Endothelial cell of umbilical vein (primary cell): ENCODE data around the gene RXFP4. TPM values are rescaled to one million over a fixed set of nuclear protein-coding genes. Genes with fewer than 3 reads are reported as not detected.
A peak's percentile ranks its signal among the peaks of the same experiment; 100 is the strongest.

Experiments used
- BruUV-seq: library from RNA; stranded (reverse); fragments of 400-500 nt; replicated peaks from 2 replicates; lab custom pipeline; 2021; lab: Mats Ljungman, UMichigan
- CTCF ChIA-PET: fragments of 300-600, 350-600 bp; sonication (Branson Sonifier 250); formaldehyde crosslinking; loops from one replicate; lab custom pipeline; 2021; ENCODE audit warnings: antibody characterized with exemption, inconsistent platforms; lab: Charles Lee
- POLR2A ChIA-PET: fragments of 300-600, 350-600 bp; sonication (Branson Sonifier 250); formaldehyde crosslinking; loops from one replicate; lab custom pipeline; 2021; ENCODE audit warnings: antibody characterized with exemption, inconsistent platforms; lab: Charles Lee
- DNase-seq: peaks from one replicate; pipeline ENCODE4 v3.0.0-alpha.2; 2011; ENCODE audit warnings: low read depth, low spot score
- FAIRE-seq: peaks from 2 replicates; lab custom pipeline; 2011; peaks lifted over from hg19 to GRCh38; lab: Jason Lieb, UNC
- H2AFZ ChIP-seq: 2 replicates; pipeline ENCODE4 v1.6.0; 2012; ENCODE audit warnings: low read depth, low read length, control low read depth, inconsistent platforms
- H3K27ac ChIP-seq: 2 replicates; pipeline ENCODE4 v1.5.1; 2011; ENCODE audit warnings: low read depth, mild to moderate bottlenecking, control low read depth, low read length, moderate library complexity; ENCODE audit not compliant: insufficient read depth
- H3K27me3 ChIP-seq, 2 experiments: 2 replicates each; pipeline versions ENCODE4 v1.6.0 to v1.6.1; 2011; ENCODE audit warnings: low read length in 2 of 2, mixed read lengths in 1 of 2; ENCODE audit not compliant: control insufficient read depth in 2 of 2, insufficient read depth in 2 of 2
- H3K36me3 ChIP-seq, 2 experiments: 2 replicates in 1 of 2; 3 replicates in 1 of 2; pipeline ENCODE4 v1.5.1; 2011; ENCODE audit warnings: low read length in 2 of 2, mild to moderate bottlenecking in 1 of 2, moderate library complexity in 1 of 2; ENCODE audit not compliant: control insufficient read depth in 2 of 2, insufficient read depth in 2 of 2; ENCODE audit errors: extremely low read depth in 1 of 2
- H3K4me1 ChIP-seq: 3 replicates; pipeline ENCODE4 v1.5.1; 2011; ENCODE audit warnings: mild to moderate bottlenecking, low read length; ENCODE audit not compliant: control insufficient read depth, insufficient read depth; ENCODE audit errors: extremely low read depth
- H3K4me2 ChIP-seq: 2 replicates; pipeline ENCODE4 v1.6.1; 2011; ENCODE audit warnings: low read length, control low read depth, mixed read lengths; ENCODE audit not compliant: insufficient read depth
- H3K4me3 ChIP-seq, 3 experiments: fragments of 200-600 bp in 1 of 3; sonication (generic), shearing (Covaris generic) in 1 of 3; replicated peaks in 1 of 3; 2 replicates each; pipeline ENCODE4 v1.5.1; 2011 to 2016; ENCODE audit warnings: control low read depth in 3 of 3, low read length in 3 of 3, mild to moderate bottlenecking in 2 of 3, inconsistent platforms in 1 of 3, low read depth in 1 of 3, moderate library complexity in 1 of 3; ENCODE audit not compliant: insufficient read depth in 1 of 3
- H3K79me2 ChIP-seq: 2 replicates; pipeline ENCODE4 v1.6.0; 2012; ENCODE audit warnings: low read length, inconsistent platforms; ENCODE audit not compliant: control insufficient read depth, insufficient read depth
- H3K9ac ChIP-seq: replicated peaks from 2 replicates; pipeline ENCODE3; 2011; ENCODE audit warnings: low read length, control low read depth; ENCODE audit not compliant: insufficient read depth; ENCODE audit errors: extremely low read depth
- H3K9me1 ChIP-seq: replicated peaks from 3 replicates; pipeline ENCODE4 v1.6.0; 2011; ENCODE audit warnings: mild to moderate bottlenecking, low read length; ENCODE audit not compliant: control insufficient read depth, insufficient read depth; ENCODE audit errors: extremely low read depth
- H3K9me3 ChIP-seq: replicated peaks from 2 replicates; pipeline ENCODE4 v1.5.1; 2012; ENCODE audit warnings: low read length, inconsistent platforms; ENCODE audit not compliant: control insufficient read depth, insufficient read depth
- H4K20me1 ChIP-seq: replicated peaks from 2 replicates; pipeline ENCODE3; 2011; ENCODE audit warnings: mild to moderate bottlenecking, low read length; ENCODE audit not compliant: control insufficient read depth, insufficient read depth; ENCODE audit errors: extremely low read depth
- CTCF ChIP-seq, 2 donors: IDR thresholded peaks; 1 replicate in 1 of 2; 2 replicates in 1 of 2; pipeline ENCODE4 v1.5.1; 2011; ENCODE audit warnings: low read length in 2 of 2, mild to moderate bottlenecking in 2 of 2, moderate library complexity in 2 of 2, control low read depth in 1 of 2, inconsistent platforms in 1 of 2, low read depth in 1 of 2; ENCODE audit not compliant: insufficient read depth in 1 of 2; ENCODE audit errors: extremely low read depth in 1 of 2
- EZH2 ChIP-seq: IDR thresholded peaks from 2 replicates; pipeline ENCODE4 v1.6.1; 2012; ENCODE audit warnings: borderline replicate concordance, low read depth, mild to moderate bottlenecking, moderate library complexity, low read length, inconsistent platforms; ENCODE audit not compliant: severe bottlenecking
- FOS ChIP-seq: IDR thresholded peaks from 2 replicates; pipeline ENCODE4 v1.6.1; 2011; ENCODE audit warnings: mild to moderate bottlenecking, low read length, moderate library complexity, borderline replicate concordance; ENCODE audit not compliant: insufficient read depth
- GATA2 ChIP-seq: IDR thresholded peaks from 2 replicates; pipeline ENCODE4 v1.7.0; 2011; ENCODE audit warnings: low read depth, mild to moderate bottlenecking, moderate library complexity, mixed read lengths, low read length; ENCODE audit not compliant: insufficient read length, insufficient read depth
- JUN ChIP-seq: IDR thresholded peaks from 2 replicates; pipeline ENCODE4 v1.6.1; 2011; ENCODE audit warnings: borderline replicate concordance, low read depth; ENCODE audit not compliant: insufficient read length, insufficient read depth
- MAX ChIP-seq: IDR thresholded peaks from 2 replicates; pipeline ENCODE4 v1.6.1; 2011; ENCODE audit not compliant: insufficient read depth, insufficient read length
- MYC ChIP-seq: IDR thresholded peaks from one replicate; pipeline ENCODE4 v1.6.1; 2011; ENCODE audit warnings: mild to moderate bottlenecking, low read depth, low read length
- POLR2A ChIP-seq: IDR thresholded peaks from 2 replicates; pipeline ENCODE4 v1.6.1; 2012; ENCODE audit warnings: low read depth, mild to moderate bottlenecking, control low read depth, low read length
- POLR2AphosphoS5 ChIP-seq: IDR thresholded peaks from 2 replicates; pipeline ENCODE4 v1.6.1; 2012; ENCODE audit warnings: low read depth, mild to moderate bottlenecking, control low read depth, low read length, moderate library complexity; ENCODE audit not compliant: insufficient read depth
- dilution Hi-C: fragments of 300-500 bp; cut with MboI; formaldehyde crosslinking; loops from one replicate; pipeline ENCODE4 v1.15.0; 2019; ENCODE audit warnings: low sequenced_read_pairs; ENCODE audit not compliant: extremely low pct_ligation_motif_present
- intact Hi-C: fragments of 100-400 bp; cut with micrococcal nuclease; formaldehyde crosslinking; loops from one replicate; pipeline ENCODE4 v1.10.0; 2022
- polyA plus RNA-seq, 4 experiments: library from polyadenylated mRNA; depleted of rRNA in 3 of 4; stranded (reverse) in 3 of 4; unstranded in 1 of 4; fragments of >200 nt; gene quantifications; 2 replicates each; pipeline versions ENCODE4 v1.2.1 to v1.2.3, GENCODE V29; 2011 to 2012; ENCODE audit warnings: missing spikeins in 1 of 4
- total RNA-seq: library from RNA; stranded (reverse); gene quantifications from 2 replicates; pipeline ENCODE4 v1.2.3, GENCODE V29; 2021

The RXFP4 gene
- total and polyA plus RNA-seq, 2 donors (not counting 3 experiments of a cell fraction or from before 2014, with no cell fraction given): not detected

- dilution Hi-C loops (no loop called here), intact Hi-C loops (no loop called here)
- no peak overlapping the region for H2AFZ ChIP-seq
- no peaks in the 10 kb centered on the region for H3K36me3 ChIP-seq
- no peak overlapping the region for H3K9ac ChIP-seq
- peak overlapping the region; percentile 55 for H3K27ac ChIP-seq
- no peak for DNase-seq
- CTCF ChIA-PET: interaction anchor here (1.3 to 12.1 kb wide), 5 partner anchors 9 to 47 kb away, joined by 4 to 138 read pairs (median 8); partner anchors contain the start of gene KHDC4
- peak; percentile 35 for FAIRE-seq
- H3K79me2 ChIP-seq: peaks cover 43% of the 10 kb centered on the region
- peak overlapping the region; percentile 63 for H3K4me2 ChIP-seq
- TF ChIP-seq EZH2: no peak
- TF ChIP-seq GATA2: no peak
- TF ChIP-seq MYC: no peak
- TF ChIP-seq POLR2AphosphoS5: no peak
- no peak for TF ChIP-seq FOS
- TF ChIP-seq JUN: no peak
- TF ChIP-seq POLR2A: no peak
- no peak for TF ChIP-seq MAX
- TF ChIP-seq CTCF (IDR thresholded peaks at IDR 0.05; ENCODE audit: extremely low read depth in 1 of 2, insufficient read depth in 1 of 2, low read depth in 1 of 2, low read length in 2 of 2): no peak
- no peaks in the 10 kb centered on the region for H3K9me1 ChIP-seq
- BruUV-seq: no TSS peak
- no peaks in the 10 kb centered on the region for H4K20me1 ChIP-seq
- no peaks in the 10 kb centered on the region for H3K27me3 ChIP-seq
- H3K9me3 ChIP-seq: no peaks in the 10 kb centered on the region
- no peak overlapping the region for H3K4me3 ChIP-seq
- POLR2A ChIA-PET: no interaction called here
- H3K4me1 ChIP-seq: peaks cover 63% of the 10 kb centered on the region
These were observed 38.3 kb downstream of the RXFP4 start for GRCh38 chr1:155979597-155980343.
